Dendritic cell treated with granulocyte-macrophage colony-stimulating factor and Interleukin-4, amounts not matched to agents 40 ng/mL and 50 ng/mL, for 4 days (primary cell): ENCODE measurements around the gene GCM1.
A peak's percentile ranks its signal among the peaks of the same experiment; 100 is the strongest.
"Not testable (repeated sequence)": the region's sequence is repeated elsewhere in the genome, so short reads cannot be mapped to it uniquely, and the experiment has no call there.

Experiments
- H3K27ac Mint-ChIP-seq: one replicate; pipeline ENCODE4 v1.8.0; 2022; ENCODE audit warnings: mild to moderate bottlenecking, mixed read lengths
- H3K27me3 Mint-ChIP-seq: one replicate; pipeline ENCODE4 v1.8.0; 2022; ENCODE audit warnings: mild to moderate bottlenecking, mixed read lengths
- H3K36me3 Mint-ChIP-seq: one replicate; pipeline ENCODE4 v1.8.0; 2022; ENCODE audit warnings: low read depth, mixed read lengths
- H3K4me1 Mint-ChIP-seq: one replicate; pipeline ENCODE4 v1.8.0; 2022; ENCODE audit warnings: low read depth, mixed read lengths
- H3K4me3 Mint-ChIP-seq: one replicate; pipeline ENCODE4 v1.8.0; 2022; ENCODE audit warnings: mild to moderate bottlenecking, moderate library complexity, mixed read lengths
- H3K9me3 Mint-ChIP-seq: one replicate; pipeline ENCODE4 v1.8.0; 2022; ENCODE audit warnings: mixed read lengths
- intact Hi-C: fragments of 100-400 bp; cut with micrococcal nuclease; formaldehyde crosslinking; loops from one replicate; pipeline ENCODE4 v1.15.0; 2022

GCM1 gene

GRCh38 chr6:53168516-53169267 lies 20.1 kb upstream of the GCM1 start:
- Mint-ChIP-seq H3K4me3 (no peak overlapping the region), H3K9me3 (no peaks in the 10 kb centered on the region), H3K27ac (no peak overlapping the region), H3K4me1 (peaks cover 10% of the 10 kb centered on the region), H3K36me3 (no peaks in the 10 kb centered on the region), H3K27me3 (peaks cover 2% of the 10 kb centered on the region)
- intact Hi-C loops = no loop called here

GRCh38 chr6:53165293-53165692 lies 16.7 kb upstream of the GCM1 start:
- Mint-ChIP-seq H3K4me3 (no peak overlapping the region), H3K27me3 (peaks cover 2% of the 10 kb centered on the region), H3K36me3 (no peaks in the 10 kb centered on the region), H3K9me3 (no peaks in the 10 kb centered on the region), H3K27ac (no peak overlapping the region), H3K4me1 (peaks cover 24% of the 10 kb centered on the region)
- intact Hi-C loops = no loop called here

DNA sequence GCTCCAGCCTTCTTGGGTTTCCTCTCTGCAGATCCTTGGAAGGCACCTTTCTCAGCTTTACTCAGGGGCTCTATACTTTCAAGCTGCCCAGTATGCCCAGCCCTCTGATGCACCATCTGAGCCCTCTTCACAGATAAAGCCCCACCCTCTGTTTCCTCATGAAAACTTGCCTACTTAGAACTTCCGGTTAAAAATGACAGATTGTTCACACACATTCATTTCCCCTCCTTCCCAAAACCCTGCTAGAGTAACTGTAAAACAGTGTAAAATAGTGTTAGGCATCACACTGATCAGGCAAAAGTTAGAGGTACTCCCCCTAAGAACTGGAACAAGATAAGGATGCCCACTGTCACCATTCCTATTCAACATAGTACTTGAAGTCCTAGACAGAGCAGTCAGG lies 14.0 kb upstream of the GCM1 start:
- no peaks in the 10 kb centered on the region for H3K27me3 Mint-ChIP-seq
- H3K4me1 Mint-ChIP-seq = peaks cover 14% of the 10 kb centered on the region
- no peak overlapping the region for H3K4me3 Mint-ChIP-seq
- no peaks in the 10 kb centered on the region for H3K36me3 Mint-ChIP-seq
- intact Hi-C loops = no loop called here
- H3K9me3 Mint-ChIP-seq = no peaks in the 10 kb centered on the region
- peak overlapping the region; percentile 45 for H3K27ac Mint-ChIP-seq

DNA sequence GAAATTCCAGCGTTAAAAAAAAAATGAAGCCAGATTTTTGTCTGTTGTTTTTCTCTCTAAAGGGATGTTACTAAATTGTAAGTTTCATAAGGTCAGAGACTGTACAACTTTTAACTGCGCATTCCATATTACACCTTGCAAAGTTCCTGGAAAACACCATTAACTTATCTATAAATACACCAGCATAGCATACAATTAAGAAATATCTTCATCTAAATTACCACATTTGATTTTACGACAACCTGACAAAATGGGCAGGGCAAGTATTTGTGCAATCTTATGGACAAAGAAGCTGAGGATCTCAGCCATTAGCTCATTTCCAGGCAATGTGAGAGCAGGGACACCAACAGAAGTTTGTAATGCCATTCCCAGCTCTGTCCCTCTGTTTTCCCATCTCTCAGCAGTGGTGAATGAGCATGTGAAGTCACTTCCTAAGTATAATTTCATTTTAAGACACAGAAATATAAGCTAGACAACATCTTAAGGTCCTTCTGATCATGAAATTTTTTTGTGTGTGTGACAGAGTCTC lies 12.9 kb upstream of the GCM1 start:
- H3K36me3 Mint-ChIP-seq = no peaks in the 10 kb centered on the region
- H3K4me1 Mint-ChIP-seq = peaks cover 14% of the 10 kb centered on the region
- no peaks in the 10 kb centered on the region for H3K9me3 Mint-ChIP-seq
- no peak overlapping the region for H3K27ac Mint-ChIP-seq
- intact Hi-C loops = no loop called here
- no peaks in the 10 kb centered on the region for H3K27me3 Mint-ChIP-seq
- H3K4me3 Mint-ChIP-seq = no peak overlapping the region

GRCh38 chr6:53159558-53159957 lies 10.9 kb upstream of the GCM1 start:
- no peaks in the 10 kb centered on the region for H3K36me3 Mint-ChIP-seq
- intact Hi-C loops = no loop called here
- no peaks in the 10 kb centered on the region for H3K27me3 Mint-ChIP-seq
- no peak overlapping the region for H3K27ac Mint-ChIP-seq
- H3K9me3 Mint-ChIP-seq = no peaks in the 10 kb centered on the region
- peaks cover 14% of the 10 kb centered on the region for H3K4me1 Mint-ChIP-seq
- H3K4me3 Mint-ChIP-seq = no peak overlapping the region

DNA sequence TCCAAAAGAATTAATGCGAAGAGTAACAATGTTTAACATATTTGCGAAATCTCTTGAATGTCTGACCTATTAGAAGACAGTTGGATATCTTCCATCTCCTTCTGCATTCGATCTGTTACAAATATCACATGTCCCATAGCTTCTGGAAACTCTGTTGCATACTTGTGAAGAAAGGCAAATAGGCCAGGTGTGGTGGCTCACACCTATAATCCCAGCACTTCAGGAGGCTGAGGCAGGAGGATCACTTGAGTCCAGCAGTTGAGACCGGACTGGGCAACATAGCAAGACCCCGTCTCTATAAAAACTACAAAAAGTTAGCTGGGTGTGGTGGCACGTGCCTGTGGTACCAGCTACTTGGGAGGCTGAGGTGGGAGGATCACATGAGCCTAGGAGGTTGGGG lies 9.4 kb upstream of the GCM1 start:
- H3K27me3 Mint-ChIP-seq, H3K4me1 Mint-ChIP-seq, H3K27ac Mint-ChIP-seq, H3K36me3 Mint-ChIP-seq, H3K9me3 Mint-ChIP-seq, H3K4me3 Mint-ChIP-seq, intact Hi-C loops: not testable (repeated sequence)

GRCh38 chr6:53155279-53155678 lies 6.6 kb upstream of the GCM1 start:
- H3K27me3 Mint-ChIP-seq = peaks cover 13% of the 10 kb centered on the region
- H3K27ac Mint-ChIP-seq, H3K36me3 Mint-ChIP-seq, H3K9me3 Mint-ChIP-seq, H3K4me1 Mint-ChIP-seq, intact Hi-C loops, H3K4me3 Mint-ChIP-seq: not testable (repeated sequence)

- no peaks in the 10 kb centered on the region for H3K9me3 Mint-ChIP-seq
- H3K27me3 Mint-ChIP-seq = peaks cover 13% of the 10 kb centered on the region
- no peak overlapping the region for H3K4me3 Mint-ChIP-seq
- no peaks in the 10 kb centered on the region for H3K36me3 Mint-ChIP-seq
- H3K4me1 Mint-ChIP-seq = no peaks in the 10 kb centered on the region
- H3K27ac Mint-ChIP-seq = no peak overlapping the region
- intact Hi-C loops = no loop called here
These were observed 6.2 kb upstream of the GCM1 start for GRCh38 chr6:53154794-53155193.

- Mint-ChIP-seq H3K9me3 (no peaks in the 10 kb centered on the region), H3K36me3 (no peaks in the 10 kb centered on the region), H3K27ac (no peak overlapping the region), H3K27me3 (peaks cover 13% of the 10 kb centered on the region), H3K4me3 (no peak overlapping the region), H3K4me1 (no peaks in the 10 kb centered on the region)
- intact Hi-C loops = no loop called here
These were observed 5.4 kb upstream of the GCM1 start for GRCh38 chr6:53154071-53154470.

DNA sequence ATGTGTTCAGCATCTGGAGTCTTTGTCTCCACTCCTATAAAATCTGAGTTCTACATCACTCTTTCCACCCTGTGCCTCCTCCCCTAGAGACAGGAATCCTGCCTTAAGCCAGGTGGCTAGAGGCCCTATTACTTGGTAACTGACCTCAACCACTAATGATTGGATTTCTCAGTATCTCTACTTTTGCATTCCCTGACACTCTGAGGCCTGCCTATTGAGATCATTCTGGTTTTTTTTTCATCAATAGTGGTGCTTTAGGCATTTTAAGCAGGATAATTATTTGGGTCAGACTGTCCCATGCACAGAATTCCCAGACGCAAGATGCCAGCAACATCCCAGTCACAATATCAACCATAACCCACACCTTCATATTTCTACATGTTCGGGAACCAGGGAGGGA lies 3.9 kb upstream of the GCM1 start:
- Mint-ChIP-seq H3K4me1 (no peaks in the 10 kb centered on the region), H3K36me3 (no peaks in the 10 kb centered on the region), H3K27me3 (peaks cover 13% of the 10 kb centered on the region), H3K9me3 (no peaks in the 10 kb centered on the region), H3K27ac (no peak overlapping the region), H3K4me3 (no peak overlapping the region)
- intact Hi-C loops = no loop called here

- H3K4me1 Mint-ChIP-seq = no peaks in the 10 kb centered on the region
- no peaks in the 10 kb centered on the region for H3K36me3 Mint-ChIP-seq
- intact Hi-C loops = no loop called here
- no peaks in the 10 kb centered on the region for H3K9me3 Mint-ChIP-seq
- peaks cover 13% of the 10 kb centered on the region for H3K27me3 Mint-ChIP-seq
- no peak overlapping the region for H3K27ac Mint-ChIP-seq
- no peak overlapping the region for H3K4me3 Mint-ChIP-seq
These were observed 3.0 kb upstream of the GCM1 start for GRCh38 chr6:53151676-53152075.

- Mint-ChIP-seq H3K27me3 (peaks cover 1% of the 10 kb centered on the region), H3K9me3 (no peaks in the 10 kb centered on the region), H3K27ac (no peak overlapping the region), H3K4me3 (no peak overlapping the region), H3K4me1 (peaks cover 19% of the 10 kb centered on the region), H3K36me3 (no peaks in the 10 kb centered on the region)
- intact Hi-C loops = no loop called here
These were observed 3.8 kb downstream of the GCM1 start for GRCh38 chr6:53144802-53145201.

DNA sequence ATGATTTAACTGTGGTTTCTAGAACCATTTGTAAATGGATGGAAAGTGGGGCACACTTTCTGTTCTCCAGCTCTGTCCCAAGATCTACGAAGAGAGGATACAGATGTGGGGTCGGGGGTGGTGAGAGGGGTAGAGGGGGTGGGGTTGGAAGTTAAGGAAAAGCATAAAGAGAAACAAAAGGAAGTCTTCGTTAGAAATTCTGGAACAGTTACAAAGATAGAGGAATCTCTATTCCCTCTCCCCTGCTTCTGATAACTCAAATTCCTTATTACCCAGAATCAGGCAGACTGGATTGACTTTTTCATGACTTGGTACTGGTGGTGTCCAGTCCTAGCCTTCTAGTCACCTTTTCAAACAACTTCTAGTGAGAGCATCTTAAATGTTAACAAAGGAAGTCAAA lies 4.9 kb downstream of the GCM1 start:
- H3K4me1 Mint-ChIP-seq = peaks cover 24% of the 10 kb centered on the region

DNA sequence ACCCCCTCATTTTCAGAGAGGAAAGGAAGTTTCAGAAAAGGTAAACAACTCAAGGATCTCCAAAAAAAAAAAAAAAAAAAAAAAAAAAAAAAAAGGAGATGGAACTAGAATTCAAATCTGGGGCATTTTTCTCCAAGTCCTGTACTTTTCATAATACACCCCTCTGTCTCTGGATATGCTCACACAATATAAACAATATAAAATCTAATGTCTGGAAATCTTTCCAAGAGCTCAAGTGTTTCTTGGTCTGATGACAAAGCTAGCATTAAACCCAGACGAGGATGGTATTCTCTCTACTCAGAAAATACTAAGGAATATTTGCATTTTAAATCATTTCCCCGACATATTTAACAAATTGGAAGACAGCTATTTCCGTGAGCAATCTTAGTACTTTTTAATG lies 5.8 kb downstream of the GCM1 start:
- intact Hi-C loops = no loop called here
- peaks cover 24% of the 10 kb centered on the region for H3K4me1 Mint-ChIP-seq
- no peaks in the 10 kb centered on the region for H3K9me3 Mint-ChIP-seq
- H3K4me3 Mint-ChIP-seq = no peak overlapping the region
- no peak overlapping the region for H3K27ac Mint-ChIP-seq
- H3K27me3 Mint-ChIP-seq = peaks cover 1% of the 10 kb centered on the region
- no peaks in the 10 kb centered on the region for H3K36me3 Mint-ChIP-seq

More for the DNA sequence above, 4.9 kb downstream of the GCM1 start:
- no peaks in the 10 kb centered on the region for H3K9me3 Mint-ChIP-seq
- no peak overlapping the region for H3K27ac Mint-ChIP-seq
- H3K27me3 Mint-ChIP-seq = peaks cover 1% of the 10 kb centered on the region
- no peaks in the 10 kb centered on the region for H3K36me3 Mint-ChIP-seq
- no peak overlapping the region for H3K4me3 Mint-ChIP-seq
- intact Hi-C loops = no loop called here

DNA sequence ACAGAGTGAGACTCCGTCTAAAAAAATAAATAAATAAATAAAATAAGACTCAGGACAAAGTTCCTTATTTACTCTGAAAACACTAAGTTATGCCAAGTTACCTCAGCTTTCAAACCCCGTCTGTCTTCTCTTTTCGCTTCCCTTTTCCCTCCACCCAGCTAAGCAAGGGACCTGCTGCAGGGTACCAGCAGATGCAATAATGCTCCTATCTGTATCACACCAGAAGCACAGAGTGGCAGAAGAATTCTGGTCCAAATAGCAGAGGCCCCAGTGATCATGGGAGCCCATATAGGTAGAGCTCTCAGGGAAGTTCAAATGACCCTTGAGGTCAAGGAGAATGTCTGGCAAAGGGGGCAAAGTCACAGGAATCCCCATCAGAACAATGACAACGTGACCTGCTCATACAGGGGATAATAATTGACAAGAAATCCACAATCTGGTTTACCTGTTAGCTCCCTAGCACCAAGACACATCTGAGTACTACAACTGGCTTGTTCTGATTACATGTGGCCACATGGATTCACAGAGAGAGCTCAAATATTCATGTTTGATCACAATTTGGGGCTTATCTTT lies 8.7 kb downstream of the GCM1 start:
- peaks cover 23% of the 10 kb centered on the region for H3K4me1 Mint-ChIP-seq
- H3K4me3 Mint-ChIP-seq = no peak overlapping the region
- intact Hi-C loops = no loop called here
- H3K27ac Mint-ChIP-seq = no peak overlapping the region
- H3K27me3 Mint-ChIP-seq = peaks cover 1% of the 10 kb centered on the region
- no peaks in the 10 kb centered on the region for H3K36me3 Mint-ChIP-seq
- H3K9me3 Mint-ChIP-seq = no peaks in the 10 kb centered on the region
